ENCODE data around the gene IPO9. TPM values are rescaled to one million over a fixed set of nuclear protein-coding genes. Genes with fewer than 3 reads are reported as not detected.

The IPO9 gene
- total RNA-seq, 6 experiments from 2014 or later = 54.1 to 77.8 (median 63.6) TPM

DNA sequence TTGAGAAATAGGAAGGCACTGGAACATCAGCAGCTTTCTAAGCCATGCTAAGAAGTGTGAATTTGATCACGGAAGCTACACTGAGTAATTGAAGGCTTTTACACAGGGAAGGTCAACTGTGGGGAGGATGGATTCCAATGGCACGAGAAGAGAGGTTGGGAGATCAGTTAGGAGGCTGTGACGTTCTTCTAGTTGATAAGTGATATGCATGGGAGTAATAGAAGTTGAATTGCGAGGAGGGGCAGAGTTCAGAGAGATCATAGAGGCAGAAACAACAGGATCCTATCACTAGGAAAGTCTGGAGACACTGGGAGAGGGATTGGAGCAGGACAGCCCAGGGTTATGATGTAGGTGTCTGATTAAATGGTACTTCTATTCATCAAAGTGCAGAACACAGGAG lies 101.2 kb downstream of the IPO9 start:
- Mint-ChIP-seq H3K4me1 (ENCODE audit: low read depth) (peaks cover 14% of the 10 kb centered on the region), H3K9me3 (no peaks in the 10 kb centered on the region), H3K36me3 (ENCODE audit: low read depth) (no peaks in the 10 kb centered on the region), H3K4me3 (no peak overlapping the region), H3K27me3 (ENCODE audit: insufficient read depth) (no peaks in the 10 kb centered on the region; the same call in 1 of the 2 replicates), H3K27ac (no peak overlapping the region)
- DNase-seq = no peak
- TF ChIP-seq, protein P1, sequence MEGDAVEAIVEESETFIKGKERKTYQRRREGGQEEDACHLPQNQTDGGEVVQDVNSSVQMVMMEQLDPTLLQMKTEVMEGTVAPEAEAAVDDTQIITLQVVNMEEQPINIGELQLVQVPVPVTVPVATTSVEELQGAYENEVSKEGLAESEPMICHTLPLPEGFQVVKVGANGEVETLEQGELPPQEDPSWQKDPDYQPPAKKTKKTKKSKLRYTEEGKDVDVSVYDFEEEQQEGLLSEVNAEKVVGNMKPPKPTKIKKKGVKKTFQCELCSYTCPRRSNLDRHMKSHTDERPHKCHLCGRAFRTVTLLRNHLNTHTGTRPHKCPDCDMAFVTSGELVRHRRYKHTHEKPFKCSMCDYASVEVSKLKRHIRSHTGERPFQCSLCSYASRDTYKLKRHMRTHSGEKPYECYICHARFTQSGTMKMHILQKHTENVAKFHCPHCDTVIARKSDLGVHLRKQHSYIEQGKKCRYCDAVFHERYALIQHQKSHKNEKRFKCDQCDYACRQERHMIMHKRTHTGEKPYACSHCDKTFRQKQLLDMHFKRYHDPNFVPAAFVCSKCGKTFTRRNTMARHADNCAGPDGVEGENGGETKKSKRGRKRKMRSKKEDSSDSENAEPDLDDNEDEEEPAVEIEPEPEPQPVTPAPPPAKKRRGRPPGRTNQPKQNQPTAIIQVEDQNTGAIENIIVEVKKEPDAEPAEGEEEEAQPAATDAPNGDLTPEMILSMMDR (IDR thresholded peaks at IDR 0.05) = no peak

DNA sequence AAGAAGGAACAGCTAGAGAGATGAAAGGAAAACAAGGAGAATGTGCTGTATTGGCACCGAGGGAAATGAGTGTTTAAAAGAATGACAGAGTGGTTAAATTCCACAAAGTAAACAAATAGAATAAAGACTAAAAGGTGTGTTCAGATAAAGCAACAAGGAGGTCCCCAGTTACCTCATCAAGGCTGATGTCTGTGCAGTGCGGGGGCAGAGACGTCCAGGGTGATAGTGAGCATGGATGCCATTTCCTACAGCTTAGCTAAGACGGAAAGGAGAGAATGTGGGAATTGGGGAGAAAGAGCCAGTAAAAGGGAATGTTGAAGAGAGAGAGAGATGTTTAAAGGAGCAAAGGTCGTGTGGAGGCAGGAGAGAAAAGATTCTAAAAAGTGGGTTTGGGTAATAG lies 101.8 kb downstream of the IPO9 start:
- H3K27me3 Mint-ChIP-seq (ENCODE audit: insufficient read depth) = no peaks in the 10 kb centered on the region; the same call in 1 of the 2 replicates

More for the DNA sequence above, 101.8 kb downstream of the IPO9 start:
- no peak for DNase-seq
- TF ChIP-seq, protein P1 (IDR thresholded peaks at IDR 0.05) = no peak
- Mint-ChIP-seq H3K36me3 (ENCODE audit: low read depth) (no peaks in the 10 kb centered on the region), H3K9me3 (no peaks in the 10 kb centered on the region), H3K4me1 (ENCODE audit: low read depth) (peaks cover 15% of the 10 kb centered on the region), H3K27ac (no peak overlapping the region), H3K4me3 (no peak overlapping the region)

Small RNA genes within 50 kb of the gene (microRNA-seq; reads per million reads assigned to microRNA genes)
- gene MIR1231 (3.9 reads per million), gene MIR6739 (not detected)

Other genes starting within 250 kb of the IPO9 start
- gene SHISA4, start 59.7 kb downstream of the IPO9 start, total RNA-seq (2021; fragmentation: NEBNext Ultra II Directional; extraction: Animal tissue kit (Norgen Biotek cat#: 25700)) = 10 to 100 TPM; 29.8 to 49.6 (median 39.9) TPM
- gene LMOD1, start 117.4 kb downstream of the IPO9 start, total RNA-seq (2021; fragmentation: NEBNext Ultra II Directional; extraction: Animal tissue kit (Norgen Biotek cat#: 25700)) = 10 to 100 TPM; 19.0 to 37.4 (median 36.5) TPM
- gene TIMM17A, start 126.3 kb downstream of the IPO9 start, total RNA-seq (2021; fragmentation: NEBNext Ultra II Directional; extraction: Animal tissue kit (Norgen Biotek cat#: 25700)) = 100 to 1,000 TPM; 114 to 128 (median 122) TPM
- gene RNPEP, start 153.5 kb downstream of the IPO9 start, total RNA-seq (2021; fragmentation: NEBNext Ultra II Directional; extraction: Animal tissue kit (Norgen Biotek cat#: 25700)) = 10 to 100 TPM; 66.6 to 82.5 (median 76.4) TPM
- under 1 TPM in 2 of 6 experiments, not detected in 4; 0.09 TPM for gene ELF3, start 181.4 kb downstream of the IPO9 start, total RNA-seq (2021; fragmentation: NEBNext Ultra II Directional; extraction: Animal tissue kit (Norgen Biotek cat#: 25700))

Measured in HFFc6 (cell line).